ENCODE measurements around the gene TRIM68. TPM values are rescaled to one million over a fixed set of nuclear protein-coding genes. Genes with fewer than 3 reads are reported as not detected.

The TRIM68 gene
- total and polyA plus RNA-seq, 4 donors: 2.6 to 11.2 (median 5.4) TPM

- no peak for DNase-seq (ENCODE audit: low spot score)
- Histone ChIP-seq H3K27me3 (ENCODE audit: control insufficient read depth in 4 of 4, insufficient read depth in 4 of 4, low read length in 3 of 4) (peaks cover 0 to 6% (median 0%) of the 10 kb centered on the region in 4 donors), H3K9me3 (ENCODE audit: control insufficient read depth in 4 of 4, low read length in 3 of 4) (no peaks in the 10 kb centered on the region), H3K36me3 (ENCODE audit: control insufficient read depth in 4 of 4, insufficient read depth in 3 of 4, low read depth in 1 of 4, low read length in 3 of 4) (no peaks in the 10 kb centered on the region), H3K27ac (ENCODE audit: low read depth in 1 of 2, low read length in 2 of 2) (no peak overlapping the region), H3K9ac (ENCODE audit: low read depth in 1 of 2, low read length in 2 of 2) (no peak overlapping the region), H3K4me3 (ENCODE audit: low read depth in 1 of 3, low read length in 3 of 3) (no peak overlapping the region), H3K4me1 (ENCODE audit: control insufficient read depth in 4 of 4, insufficient read depth in 4 of 4, low read length in 3 of 4) (no peaks in the 10 kb centered on the region)
- WGBS: 34% methylated on average over 5 of the region's 5 CpGs
- TF ChIP-seq GABPA (IDR thresholded peaks at IDR 0.05 in 1 of 2, conservative IDR thresholded peaks at IDR 0.05 in 1 of 2) (no peak), MAX (IDR thresholded peaks at IDR 0.05) (no peak), EGR1 (IDR thresholded peaks at IDR 0.05; ENCODE audit: low read depth in 2 of 2) (no peak), ZBTB33 (IDR thresholded peaks at IDR 0.05) (no peak), JUND (IDR thresholded peaks at IDR 0.05) (no peak), HNF4G (IDR thresholded peaks at IDR 0.05) (no peak)
Measured at GRCh38 chr11:4643076-4643475, 35.0 kb upstream of the TRIM68 start.

GRCh38 chr11:4642043-4642442 lies 34.0 kb upstream of the TRIM68 start:
- Histone ChIP-seq H3K4me1 (ENCODE audit: control insufficient read depth in 4 of 4, insufficient read depth in 4 of 4, low read length in 3 of 4) (peaks cover 0 to 2% (median under 1%) of the 10 kb centered on the region in 4 donors), H3K36me3 (ENCODE audit: control insufficient read depth in 4 of 4, insufficient read depth in 3 of 4, low read depth in 1 of 4, low read length in 3 of 4) (no peaks in the 10 kb centered on the region), H3K4me3 (ENCODE audit: low read depth in 1 of 3, low read length in 3 of 3) (no peak overlapping the region), H3K27ac (ENCODE audit: low read depth in 1 of 2, low read length in 2 of 2) (no peak overlapping the region), H3K27me3 (ENCODE audit: control insufficient read depth in 4 of 4, insufficient read depth in 4 of 4, low read length in 3 of 4) (peaks cover 0 to 6% (median 0%) of the 10 kb centered on the region in 4 donors), H3K9ac (ENCODE audit: low read depth in 1 of 2, low read length in 2 of 2) (no peak overlapping the region), H3K9me3 (ENCODE audit: control insufficient read depth in 4 of 4, low read length in 3 of 4) (no peaks in the 10 kb centered on the region)
- TF ChIP-seq FOXA2 (IDR thresholded peaks at IDR 0.05): no peak
- no peak for DNase-seq (ENCODE audit: low spot score)
- 71% methylated on average over 7 of the region's 7 CpGs for WGBS

- Histone ChIP-seq H3K9me3 (ENCODE audit: control insufficient read depth in 4 of 4, low read length in 3 of 4) (no peaks in the 10 kb centered on the region), H3K36me3 (ENCODE audit: control insufficient read depth in 4 of 4, insufficient read depth in 3 of 4, low read depth in 1 of 4, low read length in 3 of 4) (no peaks in the 10 kb centered on the region), H3K9ac (ENCODE audit: low read depth in 1 of 2, low read length in 2 of 2) (no peak overlapping the region), H3K27ac (ENCODE audit: low read depth in 1 of 2, low read length in 2 of 2) (no peak overlapping the region), H3K4me3 (ENCODE audit: low read depth in 1 of 3, low read length in 3 of 3) (no peak overlapping the region), H3K4me1 (ENCODE audit: control insufficient read depth in 4 of 4, insufficient read depth in 4 of 4, low read length in 3 of 4) (peaks cover 0 to 3% (median 2%) of the 10 kb centered on the region in 4 donors), H3K27me3 (ENCODE audit: control insufficient read depth in 4 of 4, insufficient read depth in 4 of 4, low read length in 3 of 4) (peaks cover 0 to 6% (median 0%) of the 10 kb centered on the region in 4 donors)
- TF ChIP-seq REST (IDR thresholded peaks at IDR 0.05) (no peak), EGR1 (IDR thresholded peaks at IDR 0.05; ENCODE audit: low read depth in 2 of 2) (no peak), SP1 (IDR thresholded peaks at IDR 0.05) (no peak)
- no peak for DNase-seq (ENCODE audit: low spot score)
- WGBS: 80% methylated on average over 7 of the region's 7 CpGs
Measured at GRCh38 chr11:4641501-4641900, 33.5 kb upstream of the TRIM68 start.

Measured in liver (tissue), 9 donors.